ENCODE results near the gene PRKAR2B.
"Not testable (repeated sequence)": the region's sequence is repeated elsewhere in the genome, so short reads cannot be mapped to it uniquely, and the experiment has no call there.

The PRKAR2B gene

DNA sequence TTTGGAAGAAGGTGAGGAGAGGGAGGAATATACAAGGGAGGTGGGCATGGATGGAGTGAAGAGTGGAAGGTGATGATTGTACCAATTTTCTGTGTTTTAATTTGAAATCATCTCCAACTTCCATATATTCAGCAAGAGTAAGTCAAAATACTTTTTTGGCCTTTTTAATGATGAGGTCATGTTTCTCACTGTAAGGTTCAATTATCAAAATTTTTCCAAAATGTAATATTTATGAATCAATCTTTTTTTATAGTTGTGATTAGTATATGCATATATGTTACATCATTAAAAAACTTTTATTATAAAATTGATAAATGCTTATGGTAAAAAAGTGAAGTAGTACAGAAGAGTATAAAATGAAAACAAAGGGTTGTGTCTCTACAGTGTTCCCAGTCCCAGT, 40.7 kb downstream of the PRKAR2B start:
- TF ChIP-seq CTCF (IDR thresholded peaks at IDR 0.05; ENCODE audit: control insufficient read depth, insufficient read depth, low read depth, low read length, missing control alignments) = no peak
- no peak overlapping the region for H3K4me3 ChIP-seq (ENCODE audit: control insufficient read depth, low read depth, low read length)
- DNase-seq (ENCODE audit: low read depth) = no peak

- DNase-seq (ENCODE audit: low read depth) = no peak
- no peak for TF ChIP-seq CTCF (IDR thresholded peaks at IDR 0.05; ENCODE audit: control insufficient read depth, insufficient read depth, low read depth, low read length, missing control alignments)
- no peak overlapping the region for H3K4me3 ChIP-seq (ENCODE audit: control insufficient read depth, low read depth, low read length)
These were observed 45.1 kb downstream of the PRKAR2B start for GRCh38 chr7:107089627-107090026.

GRCh38 chr7:107090457-107090856, 46.0 kb downstream of the PRKAR2B start:
- DNase-seq (ENCODE audit: low read depth) = no peak
- TF ChIP-seq CTCF (IDR thresholded peaks at IDR 0.05; ENCODE audit: control insufficient read depth, insufficient read depth, low read depth, low read length, missing control alignments) = no peak
- H3K4me3 ChIP-seq (ENCODE audit: control insufficient read depth, low read depth, low read length) = no peak overlapping the region

- DNase-seq (ENCODE audit: low read depth) = no peak
- TF ChIP-seq CTCF (IDR thresholded peaks at IDR 0.05; ENCODE audit: control insufficient read depth, insufficient read depth, low read depth, low read length, missing control alignments) = no peak
- H3K4me3 ChIP-seq (ENCODE audit: control insufficient read depth, low read depth, low read length) = no peak overlapping the region
These were observed 46.8 kb downstream of the PRKAR2B start for GRCh38 chr7:107091306-107091705.

- not testable (repeated sequence) for H3K4me3 ChIP-seq (ENCODE audit: control insufficient read depth, low read depth, low read length); DNase-seq (ENCODE audit: low read depth)
These were observed 49.2 kb downstream of the PRKAR2B start for GRCh38 chr7:107093671-107094070.

DNA sequence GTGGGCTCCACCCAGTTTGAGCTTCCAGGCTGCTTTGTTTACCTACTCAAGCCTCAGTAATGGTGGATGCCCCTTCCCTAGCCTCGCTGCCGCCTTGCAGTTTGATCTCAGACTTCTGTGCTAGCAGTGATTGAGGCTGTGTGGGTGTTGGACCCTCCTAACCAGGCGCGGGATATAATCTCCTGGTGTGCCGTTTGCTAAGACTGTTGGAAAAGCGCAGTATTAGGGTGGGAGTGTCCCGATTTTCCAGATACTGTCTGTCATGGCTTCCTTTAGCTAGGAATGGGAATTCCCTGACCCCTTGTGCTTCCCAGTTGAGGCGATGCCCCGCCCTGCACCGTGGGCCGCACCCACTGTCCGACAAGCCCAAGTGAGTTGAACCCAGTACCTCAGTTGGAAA, 54.6 kb downstream of the PRKAR2B start:
- not testable (repeated sequence) for DNase-seq (ENCODE audit: low read depth); H3K4me3 ChIP-seq (ENCODE audit: control insufficient read depth, low read depth, low read length)

GRCh38 chr7:107100824-107101223, 56.3 kb downstream of the PRKAR2B start:
- H3K4me3 ChIP-seq (ENCODE audit: control insufficient read depth, low read depth, low read length) = no peak overlapping the region
- TF ChIP-seq CTCF (IDR thresholded peaks at IDR 0.05; ENCODE audit: control insufficient read depth, insufficient read depth, low read depth, low read length, missing control alignments) = no peak
- DNase-seq (ENCODE audit: low read depth) = no peak

GRCh38 chr7:107103369-107103768, 58.9 kb downstream of the PRKAR2B start:
- no peak for TF ChIP-seq CTCF (IDR thresholded peaks at IDR 0.05; ENCODE audit: control insufficient read depth, insufficient read depth, low read depth, low read length, missing control alignments)
- H3K4me3 ChIP-seq (ENCODE audit: control insufficient read depth, low read depth, low read length) = no peak overlapping the region
- DNase-seq (ENCODE audit: low read depth) = no peak

Data from AG09309 (cell line).